Measurements from ENCODE around the gene NKAIN2.

DNA sequence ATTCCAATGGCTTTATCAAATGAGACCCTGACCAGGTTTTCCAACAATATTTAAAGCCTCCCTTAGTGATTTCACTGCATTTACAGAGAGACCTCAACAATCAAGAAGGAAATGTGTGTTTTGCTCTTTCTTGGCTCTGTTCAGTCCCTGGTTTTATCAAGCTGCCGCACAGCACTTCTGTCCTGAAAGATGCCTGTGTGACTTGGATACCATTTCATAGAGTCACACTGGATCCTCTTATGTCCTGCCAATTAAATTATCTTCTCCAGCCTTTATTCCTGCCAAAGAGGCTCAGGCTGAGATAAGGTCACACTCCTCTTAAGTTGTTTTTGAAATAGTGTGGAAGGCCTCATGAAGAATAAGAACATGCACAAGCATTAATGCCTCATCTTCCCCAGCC lies 961.6 kb downstream of the NKAIN2 start:
- no peak for TF ChIP-seq CTCF (IDR thresholded peaks at IDR 0.05; ENCODE audit: insufficient read depth, low read length, poor library complexity, severe bottlenecking)
- TF ChIP-seq EZH2phosphoT487 (conservative IDR thresholded peaks at IDR 0.05; ENCODE audit: low read length): no peak
